Left ventricle myocardium inferior (tissue), 1 donor: Measurements from ENCODE around the gene DSC3. TPM values are rescaled to one million over a fixed set of nuclear protein-coding genes. Genes with fewer than 3 reads are reported as not detected.

ENCODE experiments used
- DNase-seq: peaks from one replicate; pipeline ENCODE4 v3.0.0-alpha.2; 2020
- H3K27ac ChIP-seq: fragments of 200-600 bp; replicated peaks from 2 replicates; pipeline ENCODE4 v1.8.0; 2021
- H3K27me3 ChIP-seq: fragments of 200-600 bp; 2 replicates; pipeline ENCODE4 v1.8.0; 2021; ENCODE audit warnings: low read depth
- H3K36me3 ChIP-seq: fragments of 200-600 bp; 2 replicates; pipeline ENCODE4 v1.8.0; 2021
- H3K4me1 ChIP-seq: fragments of 200-600 bp; 2 replicates; pipeline ENCODE4 v1.8.0; 2021
- H3K4me3 ChIP-seq: fragments of 200-600 bp; 2 replicates; pipeline ENCODE4 v1.8.0; 2021; ENCODE audit warnings: mild to moderate bottlenecking, moderate library complexity
- H3K9me3 ChIP-seq: fragments of 200-600 bp; replicated peaks from 2 replicates; pipeline ENCODE4 v1.8.0; 2021
- CTCF ChIP-seq: fragments of 200-600 bp; IDR thresholded peaks from 2 replicates; pipeline ENCODE4 v1.8.0; 2021; ENCODE audit warnings: antibody characterized with exemption, mild to moderate bottlenecking, borderline replicate concordance
- intact Hi-C: fragments of 100-400 bp; cut with micrococcal nuclease; formaldehyde crosslinking; loops from one replicate; pipeline ENCODE4 v1.11.0; 2022
- total RNA-seq: library from RNA; stranded (reverse); fragmentation: NEBNext Ultra II Directional; extraction: Animal tissue kit (Norgen Biotek cat#: 25700); gene quantifications from one replicate; pipeline ENCODE4 v1.2.1, GENCODE V29; 2021
- donor health status: DM: no; HTN: yes; CAD: no; lungs with severe emphysema.

The DSC3 gene
- total RNA-seq, 1 donor from 2014 or later, result not detected

GRCh38 chr18:30999887-31000628 is 42.5 kb downstream of the DSC3 start:
- peaks cover 17% of the 10 kb centered on the region for H3K27me3 ChIP-seq
- H3K9me3 ChIP-seq, result no peaks in the 10 kb centered on the region
- H3K4me3 ChIP-seq, result no peak overlapping the region
- TF ChIP-seq CTCF, result no peak
- DNase-seq, result no peak
- H3K36me3 ChIP-seq, result no peaks in the 10 kb centered on the region
- no peak overlapping the region for H3K27ac ChIP-seq
- H3K4me1 ChIP-seq, result no peaks in the 10 kb centered on the region
- intact Hi-C loops, result no loop called here

- peak; percentile 24 for TF ChIP-seq CTCF
- no peaks in the 10 kb centered on the region for H3K9me3 ChIP-seq
- no peaks in the 10 kb centered on the region for H3K36me3 ChIP-seq
- H3K27ac ChIP-seq, result no peak overlapping the region
- intact Hi-C loops, result no loop called here
- DNase-seq, result no peak
- no peak overlapping the region for H3K4me3 ChIP-seq
- peaks cover 17% of the 10 kb centered on the region for H3K27me3 ChIP-seq
- H3K4me1 ChIP-seq, result no peaks in the 10 kb centered on the region
Measured at GRCh38 chr18:30999186-30999585, 43.4 kb downstream of the DSC3 start.

GRCh38 chr18:30997223-30997622 is 45.3 kb downstream of the DSC3 start:
- TF ChIP-seq CTCF, result no peak
- Histone ChIP-seq H3K27ac (no peak overlapping the region), H3K4me3 (no peak overlapping the region), H3K36me3 (no peaks in the 10 kb centered on the region), H3K9me3 (no peaks in the 10 kb centered on the region), H3K27me3 (peaks cover 17% of the 10 kb centered on the region), H3K4me1 (no peaks in the 10 kb centered on the region)
- no peak for DNase-seq
- intact Hi-C loops, result no loop called here

- Histone ChIP-seq H3K36me3 (no peaks in the 10 kb centered on the region), H3K9me3 (no peaks in the 10 kb centered on the region), H3K27me3 (peaks cover 8% of the 10 kb centered on the region), H3K4me1 (peaks cover 4% of the 10 kb centered on the region), H3K27ac (no peak overlapping the region), H3K4me3 (no peak overlapping the region)
- intact Hi-C loops, result no loop called here
- no peak for DNase-seq
- no peak for TF ChIP-seq CTCF
Measured at GRCh38 chr18:30992231-30992630, 50.3 kb downstream of the DSC3 start.

DNA sequence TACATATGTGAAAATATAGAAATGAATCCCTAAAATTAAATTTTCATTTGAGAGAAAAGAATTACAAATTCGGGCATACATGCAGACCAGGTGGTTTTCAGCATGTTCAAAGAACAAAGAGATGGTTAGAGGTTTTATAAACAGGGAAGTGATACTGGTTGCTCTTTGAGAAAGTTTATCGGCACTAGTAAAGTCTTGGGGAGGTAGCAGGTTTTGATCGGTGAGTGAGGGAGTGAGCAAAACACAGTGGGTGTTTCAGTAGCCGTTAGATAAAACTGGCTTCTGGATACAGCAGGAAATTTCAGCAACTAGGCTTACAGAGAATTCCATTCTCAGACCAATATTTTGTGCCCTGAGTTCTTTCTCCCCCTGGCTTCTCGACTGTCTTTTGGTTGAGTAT is 51.1 kb downstream of the DSC3 start:
- Histone ChIP-seq H3K4me1 (peaks cover 4% of the 10 kb centered on the region), H3K27me3 (peaks cover 4% of the 10 kb centered on the region), H3K4me3 (no peak overlapping the region), H3K27ac (no peak overlapping the region), H3K36me3 (no peaks in the 10 kb centered on the region), H3K9me3 (no peaks in the 10 kb centered on the region)
- intact Hi-C loops, result no loop called here
- no peak for TF ChIP-seq CTCF
- no peak for DNase-seq
